Activated CD8-positive, alpha-beta T cell treated with anti-CD3 and anti-CD28 coated beads, Interleukin-2, amount 10 ng/mL, durations not matched to agents 7 days and 5 days (primary cell): ENCODE results near the gene FAM13C. TPM values are rescaled to one million over a fixed set of nuclear protein-coding genes. Genes with fewer than 3 reads are reported as not detected.

Experiments
- ATAC-seq: fragments of 150-1000 bp; cut with Tn5 transposase; one replicate; pipeline ENCODE4 v1.10.0; 2021; ENCODE audit warnings: moderate library complexity
- CTCF ChIA-PET: fragments of 350-600 bp; sonication (Branson Sonifier 250); formaldehyde crosslinking; loops from one replicate; lab custom pipeline; 2021; ENCODE audit warnings: antibody characterized with exemption; lab: Charles Lee
- POLR2A ChIA-PET: fragments of 350-600 bp; sonication (Branson Sonifier 250); formaldehyde crosslinking; loops from one replicate; lab custom pipeline; 2021; ENCODE audit warnings: antibody characterized with exemption; lab: Charles Lee
- DNase-seq: peaks from one replicate; pipeline ENCODE4 v3.0.0-alpha.2; 2020
- H3K27ac Mint-ChIP-seq: one replicate; pipeline ENCODE4 v1.8.0; 2021; ENCODE audit warnings: mild to moderate bottlenecking, mixed read lengths
- H3K27me3 Mint-ChIP-seq: one replicate; pipeline ENCODE4 v1.8.0; 2021; ENCODE audit warnings: low read depth, mixed read lengths
- H3K36me3 Mint-ChIP-seq: one replicate; pipeline ENCODE4 v1.8.0; 2021; ENCODE audit warnings: low read depth, mixed read lengths
- H3K4me1 Mint-ChIP-seq: one replicate; pipeline ENCODE4 v1.8.0; 2021; ENCODE audit warnings: low read depth, mixed read lengths
- H3K4me3 Mint-ChIP-seq: one replicate; pipeline ENCODE4 v1.8.0; 2021; ENCODE audit warnings: mild to moderate bottlenecking, mixed read lengths
- H3K9me3 Mint-ChIP-seq: one replicate; pipeline ENCODE4 v1.8.0; 2022; ENCODE audit warnings: mixed read lengths; ENCODE audit not compliant: insufficient read depth
- total RNA-seq, 2 experiments: library from RNA; stranded (reverse); gene quantifications; one replicate each; pipeline ENCODE4 v1.2.3, GENCODE V29; 2021

The FAM13C gene
- total RNA-seq, 2 experiments from 2014 or later = not detected

DNA sequence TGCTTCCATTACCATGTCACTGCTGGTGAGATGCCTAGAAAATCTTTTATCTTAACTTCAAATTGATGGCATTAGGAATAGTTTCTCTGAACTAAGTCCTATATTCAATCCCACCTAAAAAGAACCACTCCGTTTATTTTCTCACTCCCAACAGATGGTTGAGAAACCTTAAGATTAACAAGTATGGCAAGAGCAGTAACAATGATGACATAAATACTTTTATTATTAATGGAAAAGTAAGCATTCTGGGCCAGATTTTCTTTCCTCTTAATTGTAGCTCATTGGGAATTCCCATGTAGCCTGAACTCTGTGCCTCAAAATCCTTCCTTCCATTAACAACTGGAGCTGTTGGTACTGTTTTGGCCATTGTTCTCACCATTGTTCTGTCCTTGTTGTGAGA is 21.1 kb upstream of the FAM13C start:
- no peaks in the 10 kb centered on the region for H3K27me3 Mint-ChIP-seq
- no peak for DNase-seq
- no peaks in the 10 kb centered on the region for H3K9me3 Mint-ChIP-seq
- ChIA-PET POLR2A (no interaction called here), CTCF (no interaction called here)
- H3K27ac Mint-ChIP-seq = no peak overlapping the region
- H3K4me1 Mint-ChIP-seq = no peaks in the 10 kb centered on the region
- no peak overlapping the region for H3K4me3 Mint-ChIP-seq
- no peak for ATAC-seq
- no peaks in the 10 kb centered on the region for H3K36me3 Mint-ChIP-seq

DNA sequence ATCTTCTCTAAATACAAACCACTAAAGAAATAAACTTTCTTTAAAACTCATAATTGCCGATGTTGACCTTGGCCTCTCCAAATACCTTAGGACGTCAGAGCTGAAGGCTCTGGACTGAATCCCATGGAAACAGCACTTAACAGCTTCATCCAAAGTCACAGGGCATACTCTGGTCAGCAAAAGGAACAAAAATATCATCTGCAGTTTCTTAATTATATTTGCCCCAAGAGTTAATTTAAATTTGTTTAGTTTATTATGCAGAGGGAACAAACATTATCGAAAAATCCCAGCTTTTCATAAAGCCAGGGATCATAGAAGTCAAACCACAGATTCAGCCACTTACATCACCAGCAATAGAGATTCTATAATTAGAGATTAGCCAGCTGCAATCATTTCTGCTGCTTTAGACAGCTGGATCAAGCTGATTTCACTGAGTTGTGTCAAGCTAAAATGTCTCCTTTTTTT is 20.5 kb upstream of the FAM13C start:
- H3K27me3 Mint-ChIP-seq = no peaks in the 10 kb centered on the region
- ChIA-PET CTCF (no interaction called here), POLR2A (no interaction called here)
- H3K27ac Mint-ChIP-seq = no peak overlapping the region
- DNase-seq (no peak), ATAC-seq (no peak)
- no peak overlapping the region for H3K4me3 Mint-ChIP-seq
- no peaks in the 10 kb centered on the region for H3K36me3 Mint-ChIP-seq
- no peaks in the 10 kb centered on the region for H3K9me3 Mint-ChIP-seq
- H3K4me1 Mint-ChIP-seq = no peaks in the 10 kb centered on the region

DNA sequence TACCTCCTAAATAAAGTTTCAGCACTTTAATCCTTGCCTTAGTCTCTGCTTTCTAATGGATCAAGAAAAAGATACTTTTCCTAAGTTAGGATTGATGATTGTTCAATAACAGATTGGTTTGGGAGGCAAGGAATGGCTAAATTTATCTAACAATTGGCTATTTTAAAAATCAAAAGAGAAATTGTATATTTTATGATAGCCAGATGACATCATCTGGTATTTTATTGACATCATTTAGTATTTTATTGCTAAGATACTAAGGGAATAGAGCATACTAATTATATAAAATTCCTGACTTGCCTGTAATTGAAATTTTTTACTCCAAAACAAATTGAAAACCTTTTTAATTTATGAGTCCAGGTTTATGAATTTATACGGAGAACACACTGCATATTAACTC is 19.3 kb upstream of the FAM13C start:
- ChIA-PET CTCF (no interaction called here), POLR2A (no interaction called here)
- Mint-ChIP-seq H3K4me1 (no peaks in the 10 kb centered on the region), H3K9me3 (no peaks in the 10 kb centered on the region), H3K27ac (no peak overlapping the region), H3K27me3 (no peaks in the 10 kb centered on the region), H3K4me3 (no peak overlapping the region), H3K36me3 (no peaks in the 10 kb centered on the region)
- DNase-seq (no peak), ATAC-seq (no peak)

DNA sequence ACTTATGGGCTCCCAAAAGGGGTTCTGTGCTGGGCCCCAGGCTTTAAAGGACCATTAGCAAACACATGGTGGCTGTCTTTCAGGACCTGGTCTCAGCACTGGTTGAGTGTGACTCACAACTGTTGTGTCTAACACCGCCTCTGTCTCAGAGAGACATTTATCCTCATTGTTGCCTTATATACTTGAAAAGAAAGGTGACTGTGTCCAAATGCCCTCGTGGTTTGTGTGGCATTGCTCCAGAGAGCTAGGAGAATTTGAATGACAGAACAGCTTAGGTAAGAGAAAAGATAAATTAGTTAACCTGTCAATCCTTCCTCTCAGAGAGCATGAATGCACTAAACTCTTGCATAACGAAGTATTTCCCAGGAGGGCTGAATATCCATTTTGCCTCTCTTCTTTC is 14.5 kb upstream of the FAM13C start:
- DNase-seq (no peak), ATAC-seq (no peak)
- Mint-ChIP-seq H3K4me1 (no peaks in the 10 kb centered on the region), H3K9me3 (no peaks in the 10 kb centered on the region), H3K36me3 (no peaks in the 10 kb centered on the region), H3K27ac (no peak overlapping the region), H3K27me3 (no peaks in the 10 kb centered on the region), H3K4me3 (no peak overlapping the region)
- CTCF ChIA-PET = no interaction called here
- POLR2A ChIA-PET = no interaction called here

DNA sequence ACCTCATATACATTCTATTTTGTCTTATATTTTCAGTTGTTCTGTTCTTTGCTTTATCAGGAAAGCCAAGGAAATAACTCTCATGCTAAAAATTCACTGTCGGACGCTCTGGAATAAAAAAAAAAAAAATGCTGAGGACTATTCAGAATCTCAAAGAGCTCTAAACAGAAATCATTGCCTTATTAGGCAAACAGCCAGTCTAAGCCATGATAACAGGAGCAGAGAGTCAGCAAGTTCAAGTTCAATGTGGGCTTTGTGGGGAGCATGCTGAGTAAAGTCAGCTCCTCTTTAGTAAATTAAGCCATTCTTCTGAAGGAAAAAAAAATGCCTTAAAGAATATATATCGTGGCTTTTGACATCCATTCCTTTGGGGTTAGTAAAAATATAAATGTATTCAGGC is 13.6 kb upstream of the FAM13C start:
- ATAC-seq (no peak), DNase-seq (no peak)
- Mint-ChIP-seq H3K27ac (no peak overlapping the region), H3K36me3 (no peaks in the 10 kb centered on the region), H3K4me1 (no peaks in the 10 kb centered on the region), H3K27me3 (no peaks in the 10 kb centered on the region), H3K4me3 (no peak overlapping the region), H3K9me3 (no peaks in the 10 kb centered on the region)
- ChIA-PET POLR2A (no interaction called here), CTCF (no interaction called here)

DNA sequence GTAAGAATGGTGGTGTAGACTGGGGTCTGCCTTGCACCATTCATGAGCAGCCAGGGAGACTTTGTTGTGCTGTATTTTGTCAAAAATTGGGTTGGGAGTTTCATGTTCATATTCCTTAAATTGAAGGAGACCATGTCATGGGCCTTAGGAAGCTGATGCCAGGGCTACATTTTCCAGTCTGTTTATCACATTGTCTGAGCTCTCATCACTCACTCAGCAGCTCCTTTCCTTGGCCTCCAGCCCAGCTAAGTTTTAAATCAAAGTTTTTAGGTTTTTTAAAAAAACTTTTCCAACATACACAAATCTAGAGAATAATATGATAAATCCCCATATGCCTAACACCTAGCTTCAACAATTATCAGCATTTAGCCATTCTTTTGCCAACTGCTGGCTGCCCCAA is 12.6 kb upstream of the FAM13C start:
- ATAC-seq (no peak), DNase-seq (no peak)
- Mint-ChIP-seq H3K4me1 (no peaks in the 10 kb centered on the region), H3K27ac (no peak overlapping the region), H3K4me3 (no peak overlapping the region), H3K9me3 (no peaks in the 10 kb centered on the region), H3K27me3 (no peaks in the 10 kb centered on the region), H3K36me3 (no peaks in the 10 kb centered on the region)
- ChIA-PET POLR2A (no interaction called here), CTCF (no interaction called here)

DNA sequence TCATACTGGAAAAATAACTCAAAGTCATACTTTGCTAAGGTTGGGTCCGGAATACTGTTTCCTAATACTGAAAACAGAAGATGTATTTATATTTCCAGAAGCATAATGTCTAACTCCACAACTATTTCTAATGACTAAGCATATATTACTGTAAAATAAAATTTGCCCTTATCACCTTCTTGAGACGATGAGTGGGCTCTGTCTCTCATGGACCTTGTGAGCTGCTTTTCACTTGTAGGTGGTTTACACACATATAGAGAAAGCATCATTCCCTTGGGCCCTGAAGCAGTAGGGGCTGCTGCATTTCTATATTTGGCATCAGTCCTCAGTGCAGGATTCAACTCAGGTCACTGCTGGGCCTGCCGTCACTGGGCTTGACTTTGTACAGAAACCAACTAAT is 10.7 kb upstream of the FAM13C start:
- ChIA-PET POLR2A (no interaction called here), CTCF (no interaction called here)
- no peaks in the 10 kb centered on the region for H3K27me3 Mint-ChIP-seq
- H3K27ac Mint-ChIP-seq = no peak overlapping the region
- no peaks in the 10 kb centered on the region for H3K4me1 Mint-ChIP-seq
- no peak overlapping the region for H3K4me3 Mint-ChIP-seq
- no peaks in the 10 kb centered on the region for H3K9me3 Mint-ChIP-seq
- DNase-seq (no peak), ATAC-seq (no peak)
- no peaks in the 10 kb centered on the region for H3K36me3 Mint-ChIP-seq

DNA sequence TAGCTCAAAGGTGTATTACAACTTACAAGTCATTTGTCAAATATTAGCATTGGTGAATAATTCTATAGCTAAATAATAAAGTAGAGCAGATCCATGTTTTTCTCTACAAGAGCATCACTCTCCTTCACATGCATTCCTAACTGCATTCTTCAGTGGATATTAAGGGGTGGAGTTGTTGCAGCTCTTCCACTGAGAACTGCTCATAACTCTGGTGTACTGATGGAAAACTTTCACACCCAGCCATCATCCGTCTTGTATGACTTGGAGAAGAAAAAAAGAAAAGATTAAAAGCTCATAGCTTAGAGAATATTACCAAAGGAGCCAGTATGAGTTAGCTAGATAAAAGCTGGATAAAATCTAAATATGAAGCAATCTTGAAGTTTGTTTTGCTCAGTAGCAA is 10.2 kb upstream of the FAM13C start:
- H3K36me3 Mint-ChIP-seq = no peaks in the 10 kb centered on the region
- ChIA-PET POLR2A (no interaction called here), CTCF (no interaction called here)
- no peak overlapping the region for H3K4me3 Mint-ChIP-seq
- H3K27me3 Mint-ChIP-seq = no peaks in the 10 kb centered on the region
- no peaks in the 10 kb centered on the region for H3K9me3 Mint-ChIP-seq
- ATAC-seq (no peak), DNase-seq (no peak)
- H3K4me1 Mint-ChIP-seq = no peaks in the 10 kb centered on the region
- no peak overlapping the region for H3K27ac Mint-ChIP-seq

DNA sequence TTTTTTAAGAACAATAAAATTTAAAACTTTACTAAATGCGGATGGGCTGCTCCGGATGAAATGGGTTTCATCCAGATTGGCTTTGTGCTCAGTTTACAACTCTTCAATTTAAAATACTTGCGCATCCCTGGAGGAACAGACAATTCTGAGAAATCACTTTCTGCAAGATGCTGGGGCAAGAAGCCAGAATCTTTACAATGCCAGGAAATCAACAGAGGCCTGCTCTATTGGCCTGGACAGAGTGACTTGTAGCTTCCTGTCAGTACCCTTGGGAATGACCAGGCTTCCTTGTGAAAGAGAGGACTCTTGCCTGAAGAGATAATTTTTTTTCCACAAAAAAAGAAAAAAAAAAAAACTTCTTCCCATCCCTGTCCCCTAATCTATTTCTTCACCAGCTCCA is 3.9 kb upstream of the FAM13C start:
- POLR2A ChIA-PET = no interaction called here

DNA sequence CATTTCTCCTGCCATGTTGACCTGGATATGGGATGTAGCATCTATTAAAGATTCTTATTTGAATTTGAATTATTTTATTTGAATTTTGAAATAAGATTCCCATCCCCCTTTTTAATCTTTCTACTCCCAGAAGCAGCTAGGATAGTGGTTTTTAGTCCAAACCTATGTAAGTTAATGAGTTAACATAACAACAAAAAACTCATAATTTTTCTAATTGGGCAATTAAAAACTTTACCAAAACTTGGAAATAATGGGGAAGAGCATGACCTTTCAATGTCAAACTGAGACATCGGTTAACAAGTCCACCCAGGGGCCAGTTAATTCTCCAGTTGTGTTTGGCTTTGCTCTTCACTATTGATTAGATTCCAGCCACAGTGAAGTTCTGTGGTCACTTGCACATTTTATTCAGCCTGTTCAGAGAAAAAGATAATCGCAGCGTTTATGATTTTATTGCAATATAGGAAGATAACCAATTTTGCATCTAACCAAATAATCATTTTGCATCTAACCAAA is 1.2 kb upstream of the FAM13C start:
- Mint-ChIP-seq H3K27ac (no peak overlapping the region), H3K4me1 (peaks cover 3% of the 10 kb centered on the region), H3K27me3 (peaks cover 21% of the 10 kb centered on the region), H3K9me3 (no peaks in the 10 kb centered on the region), H3K36me3 (no peaks in the 10 kb centered on the region), H3K4me3 (no peak overlapping the region)
- ChIA-PET POLR2A (no interaction called here), CTCF (no interaction called here)
- ATAC-seq (no peak), DNase-seq (no peak)

More for the DNA sequence above, 3.9 kb upstream of the FAM13C start:
- Mint-ChIP-seq H3K9me3 (no peaks in the 10 kb centered on the region), H3K4me1 (peaks cover 3% of the 10 kb centered on the region), H3K36me3 (no peaks in the 10 kb centered on the region), H3K27ac (no peak overlapping the region), H3K4me3 (no peak overlapping the region), H3K27me3 (peaks cover 21% of the 10 kb centered on the region)
- DNase-seq = no peak
- ATAC-seq = no peak
- CTCF ChIA-PET = no interaction called here

DNA sequence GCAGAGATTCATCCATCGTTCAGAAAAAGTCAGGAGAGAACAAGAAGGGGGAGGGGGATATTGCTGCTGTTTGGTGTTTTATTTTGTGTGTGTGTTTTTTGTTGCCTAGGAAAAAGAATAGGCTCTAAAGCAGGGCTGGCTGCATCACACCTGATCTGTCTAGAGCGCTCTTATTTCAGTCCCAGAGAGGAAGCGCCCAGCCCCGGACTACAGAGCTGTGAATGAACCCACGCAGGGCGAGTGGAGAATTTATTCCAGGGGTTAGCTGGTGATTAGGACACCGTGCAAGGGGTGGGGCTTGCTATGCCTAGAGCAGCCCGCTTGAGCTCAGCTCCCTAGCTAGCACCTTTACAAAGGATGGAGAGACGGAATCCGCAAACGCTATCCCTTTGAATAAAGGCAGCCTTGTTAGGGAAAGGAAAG is 621 bp upstream of the FAM13C start:
- Mint-ChIP-seq H3K4me1 (peaks cover 3% of the 10 kb centered on the region), H3K36me3 (no peaks in the 10 kb centered on the region), H3K27ac (no peak overlapping the region), H3K9me3 (no peaks in the 10 kb centered on the region), H3K27me3 (peaks cover 21% of the 10 kb centered on the region), H3K4me3 (peak overlapping the region; percentile 1)
- CTCF ChIA-PET = no interaction called here
- ATAC-seq (peak; percentile 39), DNase-seq (no peak)
- POLR2A ChIA-PET = no interaction called here

DNA sequence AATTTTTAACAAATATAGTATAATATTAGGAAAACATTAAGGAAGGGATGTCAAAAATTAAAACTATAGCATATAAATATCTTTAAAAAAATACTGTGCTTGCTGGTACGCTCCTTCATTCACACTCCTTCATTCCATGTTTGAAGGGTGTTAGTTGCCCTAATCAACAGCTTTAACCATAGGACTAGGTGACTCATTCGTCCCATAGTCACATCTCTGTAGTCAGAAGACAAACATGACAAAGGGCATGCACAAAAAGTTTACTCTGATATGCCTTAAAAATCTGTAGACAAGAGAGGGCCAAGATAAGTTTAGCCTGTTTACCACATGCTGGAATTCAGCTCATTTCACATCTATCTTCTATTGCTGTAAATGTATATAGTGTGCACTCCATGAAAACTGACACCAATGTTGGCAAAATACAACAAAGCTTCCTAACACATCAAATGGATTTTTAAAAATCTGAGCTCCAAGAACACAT is 646 bp downstream of the FAM13C start:
- CTCF ChIA-PET = no interaction called here
- Mint-ChIP-seq H3K36me3 (no peaks in the 10 kb centered on the region), H3K27ac (no peak overlapping the region), H3K27me3 (peaks cover 21% of the 10 kb centered on the region), H3K4me3 (no peak overlapping the region), H3K9me3 (no peaks in the 10 kb centered on the region), H3K4me1 (peaks cover 3% of the 10 kb centered on the region)
- POLR2A ChIA-PET = no interaction called here
- no peak for ATAC-seq
- no peak for DNase-seq
